IPS-18c (cell line): ENCODE data around the gene LANCL1.
A peak's percentile ranks its signal among the peaks of the same experiment; 100 is the strongest.

ENCODE experiments used
- H3K4me3 ChIP-seq: 2 replicates; pipeline ENCODE4 v1.7.0; 2013; ENCODE audit warnings: low read depth, mild to moderate bottlenecking, low read length, moderate library complexity; ENCODE audit not compliant: insufficient read depth
- H3K9me3 ChIP-seq: one replicate; pipeline ENCODE4 v1.6.1; 2013; ENCODE audit warnings: mild to moderate bottlenecking, low read length, moderate library complexity; ENCODE audit not compliant: control insufficient read depth, insufficient read depth

The LANCL1 gene

GRCh38 chr2:210476194-210477128 is at the start of gene LANCL1:
LANCL1 (minus strand) TSS chr2:210476759; CDS start chr2:210476396, 363 bp downstream.
- Histone ChIP-seq H3K9me3 (no peaks in the 10 kb centered on the region), H3K4me3 (peak within 1 kb of the TSS; percentile 82)

GRCh38 chr2:210524533-210524932 is 48.0 kb upstream of the LANCL1 start:
- Histone ChIP-seq H3K9me3 (no peaks in the 10 kb centered on the region), H3K4me3 (no peak overlapping the region)

- no peak overlapping the region for H3K4me3 ChIP-seq
- no peaks in the 10 kb centered on the region for H3K9me3 ChIP-seq
Observed at GRCh38 chr2:210523650-210524289, 47.2 kb upstream of the LANCL1 start.

GRCh38 chr2:210522399-210522798 is 45.8 kb upstream of the LANCL1 start:
- no peak overlapping the region for H3K4me3 ChIP-seq
- no peaks in the 10 kb centered on the region for H3K9me3 ChIP-seq

- Histone ChIP-seq H3K4me3 (no peak overlapping the region), H3K9me3 (no peaks in the 10 kb centered on the region)
Observed at GRCh38 chr2:210519594-210519993, 43.0 kb upstream of the LANCL1 start.

GRCh38 chr2:210517264-210517663 is 40.7 kb upstream of the LANCL1 start:
- Histone ChIP-seq H3K9me3 (no peaks in the 10 kb centered on the region), H3K4me3 (no peak overlapping the region)

GRCh38 chr2:210515911-210516310 is 39.4 kb upstream of the LANCL1 start:
- no peak overlapping the region for H3K4me3 ChIP-seq
- no peaks in the 10 kb centered on the region for H3K9me3 ChIP-seq

- Histone ChIP-seq H3K4me3 (no peak overlapping the region), H3K9me3 (peaks cover 10% of the 10 kb centered on the region)
Observed at GRCh38 chr2:210503725-210504191, 27.2 kb upstream of the LANCL1 start.

GRCh38 chr2:210503001-210503623 is 26.6 kb upstream of the LANCL1 start:
- Histone ChIP-seq H3K4me3 (no peak overlapping the region), H3K9me3 (peaks cover 10% of the 10 kb centered on the region)

GRCh38 chr2:210496512-210496911 is 20.0 kb upstream of the LANCL1 start:
- H3K9me3 ChIP-seq, result peaks cover 4% of the 10 kb centered on the region
- no peak overlapping the region for H3K4me3 ChIP-seq

- no peaks in the 10 kb centered on the region for H3K9me3 ChIP-seq
- no peak overlapping the region for H3K4me3 ChIP-seq
Observed at GRCh38 chr2:210493528-210493927, 17.0 kb upstream of the LANCL1 start.

GRCh38 chr2:210481601-210482175 is 5.1 kb upstream of the LANCL1 start:
- H3K9me3 ChIP-seq, result no peaks in the 10 kb centered on the region
- no peak overlapping the region for H3K4me3 ChIP-seq

- H3K9me3 ChIP-seq, result no peaks in the 10 kb centered on the region
- no peak overlapping the region for H3K4me3 ChIP-seq
Observed at GRCh38 chr2:210480764-210481163, 4.2 kb upstream of the LANCL1 start.

GRCh38 chr2:210480079-210480478 is 3.5 kb upstream of the LANCL1 start:
- no peaks in the 10 kb centered on the region for H3K9me3 ChIP-seq

GRCh38 chr2:210478661-210479060 is 2.1 kb upstream of the LANCL1 start:
- Histone ChIP-seq H3K4me3 (no peak overlapping the region), H3K9me3 (no peaks in the 10 kb centered on the region)

More at GRCh38 chr2:210480079-210480478, 3.5 kb upstream of the LANCL1 start:
- H3K4me3 ChIP-seq, result no peak overlapping the region

GRCh38 chr2:210477496-210477895 is 937 bp upstream of the LANCL1 start:
- Histone ChIP-seq H3K9me3 (no peaks in the 10 kb centered on the region), H3K4me3 (peak overlapping the region; percentile 82; the same call in 1 of the 2 replicates)

GRCh38 chr2:210475706-210476105 is 853 bp downstream of the LANCL1 start:
- Histone ChIP-seq H3K4me3 (peak overlapping the region; percentile 16; the same call in 1 of the 2 replicates), H3K9me3 (no peaks in the 10 kb centered on the region)
